Neural cell (in vitro differentiated cells): ENCODE data around the gene DPM3. TPM values are rescaled to one million over a fixed set of nuclear protein-coding genes. Genes with fewer than 3 reads are reported as not detected.
"Not testable (repeated sequence)": the region's sequence is repeated elsewhere in the genome, so short reads cannot be mapped to it uniquely, and the experiment has no call there.

Source experiments
- H2AFZ ChIP-seq: fragments of 200-600, 300-800 bp; sonication (generic), shearing (Covaris generic); 2 replicates; pipeline ENCODE4 v1.6.0; 2014; ENCODE audit warnings: low read depth, mild to moderate bottlenecking, antibody characterized with exemption, low read length, moderate library complexity
- H3F3A ChIP-seq: fragments of 200-600 bp; shearing (Covaris generic); 2 replicates; pipeline ENCODE4 v1.6.1; 2016; ENCODE audit warnings: mild to moderate bottlenecking, moderate library complexity, mixed read lengths, antibody characterized with exemption, low read length; ENCODE audit not compliant: insufficient read depth, poor library complexity, severe bottlenecking
- H3K27ac ChIP-seq: fragments of 200-600, 300-800 bp; sonication (generic), shearing (Covaris generic); 2 replicates; pipeline ENCODE4 v1.5.1; 2014; ENCODE audit warnings: mild to moderate bottlenecking, low read length, moderate library complexity
- H3K27me3 ChIP-seq: fragments of 300-800, 200-600 bp; sonication (generic), shearing (Covaris generic); 2 replicates; pipeline ENCODE4 v1.6.0; 2014; ENCODE audit warnings: mild to moderate bottlenecking, low read depth, low read length, moderate library complexity; ENCODE audit not compliant: insufficient read depth
- H3K36me3 ChIP-seq: fragments of 300-800, 200-600 bp; sonication (generic), shearing (Covaris generic); 2 replicates; pipeline ENCODE4 v1.5.1; 2014; ENCODE audit warnings: mild to moderate bottlenecking, antibody characterized with exemption, low read length, moderate library complexity; ENCODE audit not compliant: insufficient read depth
- H3K4me2 ChIP-seq: fragments of 300-800, 200-600 bp; sonication (generic), shearing (Covaris generic); 2 replicates; pipeline ENCODE4 v1.6.0; 2014; ENCODE audit warnings: mild to moderate bottlenecking, low read length
- H3K4me3 ChIP-seq: fragments of 300-800, 200-600 bp; sonication (generic), shearing (Covaris generic); 2 replicates; pipeline ENCODE4 v1.5.1; 2014; ENCODE audit warnings: mild to moderate bottlenecking, low read length, moderate library complexity
- H3K79me2 ChIP-seq: fragments of 200-600 bp; shearing (Covaris generic); replicated peaks from 2 replicates; pipeline ENCODE4 v1.6.0; 2014; ENCODE audit warnings: mild to moderate bottlenecking, low read length, moderate library complexity; ENCODE audit not compliant: insufficient read depth
- H3K9ac ChIP-seq: fragments of 300-800, 200-600 bp; sonication (generic), shearing (Covaris generic); 2 replicates; pipeline ENCODE4 v1.6.1; 2016; ENCODE audit warnings: mild to moderate bottlenecking, low read length, mixed read lengths
- H3K9me2 ChIP-seq: fragments of 200-600 bp; shearing (Covaris generic); 2 replicates; pipeline ENCODE4 v1.6.1; 2016; ENCODE audit warnings: mild to moderate bottlenecking, low read length, mixed read lengths; ENCODE audit not compliant: insufficient read depth
- H3K9me3 ChIP-seq: fragments of 200-600, 300-800 bp; sonication (generic), shearing (Covaris generic); 2 replicates; pipeline ENCODE4 v1.6.1; 2016; ENCODE audit warnings: mild to moderate bottlenecking, mixed run types, low read length, moderate library complexity, mixed read lengths
- H4K20me1 ChIP-seq: fragments of 200-600 bp; shearing (Covaris generic); 2 replicates; pipeline ENCODE4 v1.6.1; 2016; ENCODE audit warnings: mild to moderate bottlenecking, mixed run types; ENCODE audit not compliant: insufficient read depth
- CTCF ChIP-seq: fragments of 450-650 bp; IDR thresholded peaks from 2 replicates; pipeline ENCODE4 v1.5.1; 2014; ENCODE audit warnings: antibody characterized with exemption, mild to moderate bottlenecking, moderate library complexity; ENCODE audit not compliant: poor library complexity, severe bottlenecking
- EP300 ChIP-seq: fragments of 450-650 bp; conservative IDR thresholded peaks from 2 replicates; pipeline ENCODE4 v1.6.1; 2014; ENCODE audit warnings: antibody characterized with exemption, mild to moderate bottlenecking, moderate library complexity; ENCODE audit not compliant: poor library complexity, severe bottlenecking
- EZH2 ChIP-seq: fragments of 200-600, 300-800 bp; shearing (Covaris generic), sonication (generic); IDR thresholded peaks from 2 replicates; pipeline ENCODE4 v1.6.1; 2014; ENCODE audit warnings: antibody characterized with exemption, low read length, borderline replicate concordance, mild to moderate bottlenecking; ENCODE audit not compliant: insufficient read depth, poor library complexity, severe bottlenecking
- MXI1 ChIP-seq: fragments of 450-650 bp; conservative IDR thresholded peaks from 2 replicates; pipeline ENCODE4 v1.6.1; 2014; ENCODE audit warnings: antibody characterized with exemption, mild to moderate bottlenecking; ENCODE audit not compliant: poor library complexity, severe bottlenecking
- POLR2AphosphoS5 ChIP-seq: IDR thresholded peaks from 2 replicates; pipeline ENCODE4 v1.6.1; 2012
- RAD21 ChIP-seq: fragments of 450-650 bp; conservative IDR thresholded peaks from 2 replicates; pipeline ENCODE4 v1.6.1; 2014; ENCODE audit warnings: antibody characterized with exemption, mild to moderate bottlenecking, moderate library complexity
- REST ChIP-seq: IDR thresholded peaks from 2 replicates; pipeline ENCODE4 v1.6.1; 2012; ENCODE audit warnings: borderline replicate concordance
- SMC3 ChIP-seq: fragments of 450-650 bp; conservative IDR thresholded peaks from 2 replicates; pipeline ENCODE4 v1.6.1; 2014; ENCODE audit warnings: antibody characterized with exemption, mild to moderate bottlenecking, moderate library complexity; ENCODE audit not compliant: poor library complexity
- TAF1 ChIP-seq: IDR thresholded peaks from 2 replicates; pipeline ENCODE4 v1.6.1; 2012; ENCODE audit warnings: low read depth
- polyA plus RNA-seq: library from polyadenylated mRNA; depleted of rRNA; stranded (reverse); fragments of >200 nt; gene quantifications from 2 replicates; pipeline ENCODE4 v1.2.3, GENCODE V29; 2014

DPM3 gene
- polyA plus RNA-seq, 1 donor from 2014 or later, result 150 TPM

DNA sequence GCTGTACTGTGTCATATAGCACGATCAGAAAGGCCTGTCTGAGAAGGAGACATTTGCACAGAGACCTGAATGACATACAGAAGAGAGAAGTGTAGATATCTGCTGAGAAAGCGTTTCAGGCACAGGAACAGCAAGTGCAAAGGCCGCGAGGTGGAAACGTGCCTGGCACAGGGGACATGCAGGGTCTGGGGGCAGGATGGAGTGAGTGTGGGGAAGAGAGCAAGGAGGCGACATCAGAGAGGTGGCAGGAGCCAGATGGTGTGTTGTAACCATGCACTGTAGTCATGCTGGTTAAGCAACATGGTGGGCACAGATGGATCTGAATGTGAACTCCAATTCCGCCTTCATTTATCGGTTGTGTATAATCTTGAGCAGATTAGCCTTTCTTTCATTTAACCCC, 19.8 kb upstream of the DPM3 start:
- Histone ChIP-seq H4K20me1 (no peaks in the 10 kb centered on the region), H3F3A (no peaks in the 10 kb centered on the region), H3K4me3 (no peak overlapping the region), H2AFZ (no peak overlapping the region), H3K27me3 (no peaks in the 10 kb centered on the region), H3K4me2 (no peak overlapping the region), H3K9ac (no peak overlapping the region), H3K79me2 (no peaks in the 10 kb centered on the region), H3K36me3 (no peaks in the 10 kb centered on the region), H3K9me2 (no peaks in the 10 kb centered on the region), H3K27ac (no peak overlapping the region), H3K9me3 (no peaks in the 10 kb centered on the region)
- TF ChIP-seq EZH2 (no peak), SMC3 (no peak), CTCF (no peak), RAD21 (no peak), TAF1 (no peak), MXI1 (no peak), REST (no peak), EP300 (no peak), POLR2AphosphoS5 (no peak)

DNA sequence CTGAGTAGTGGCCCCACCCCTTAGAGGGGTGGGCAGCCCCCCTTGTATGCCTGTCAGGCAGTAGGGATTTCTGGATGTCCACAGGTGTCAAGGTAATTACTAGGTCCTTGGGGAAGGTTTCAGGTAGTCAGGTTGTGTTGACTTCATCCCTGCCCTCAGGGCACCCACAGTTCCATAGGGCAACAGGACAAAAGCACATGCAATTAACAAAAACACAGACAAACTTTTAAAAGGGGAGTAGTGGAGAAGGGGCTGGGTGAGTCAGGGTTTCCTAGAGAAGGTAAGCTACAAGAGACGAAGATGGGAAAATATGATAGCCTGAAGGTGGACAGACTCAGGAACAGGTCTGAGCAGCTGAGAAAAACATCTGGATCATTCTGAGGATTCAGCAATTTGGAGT, 18.7 kb upstream of the DPM3 start:
- Histone ChIP-seq H3K9me2 (no peaks in the 10 kb centered on the region), H3K79me2 (no peaks in the 10 kb centered on the region), H3K9me3 (no peaks in the 10 kb centered on the region), H2AFZ (no peak overlapping the region), H3K27ac (no peak overlapping the region), H3K4me3 (no peak overlapping the region), H3K9ac (no peak overlapping the region), H3F3A (no peaks in the 10 kb centered on the region), H3K27me3 (no peaks in the 10 kb centered on the region), H3K4me2 (no peak overlapping the region), H4K20me1 (no peaks in the 10 kb centered on the region), H3K36me3 (no peaks in the 10 kb centered on the region)
- TF ChIP-seq EP300, result no peak
- TF ChIP-seq SMC3, result no peak
- TF ChIP-seq MXI1, result no peak
- TF ChIP-seq REST, result no peak
- no peak for TF ChIP-seq RAD21
- no peak for TF ChIP-seq TAF1
- no peak for TF ChIP-seq POLR2AphosphoS5
- no peak for TF ChIP-seq EZH2
- no peak for TF ChIP-seq CTCF

GRCh38 chr1:155155996-155156643, 15.8 kb upstream of the DPM3 start:
- not testable (repeated sequence) for H3K36me3 ChIP-seq, H4K20me1 ChIP-seq, H3K27ac ChIP-seq, H3K4me2 ChIP-seq, H3K4me3 ChIP-seq, H3K9ac ChIP-seq, H3F3A ChIP-seq, H3K9me2 ChIP-seq, H3K27me3 ChIP-seq, H2AFZ ChIP-seq, H3K9me3 ChIP-seq, H3K79me2 ChIP-seq
